ENCODE results near the gene PRLR. TPM values are rescaled to one million over a fixed set of nuclear protein-coding genes. Genes with fewer than 3 reads are reported as not detected.
"Not testable (repeated sequence)": the region's sequence is repeated elsewhere in the genome, so short reads cannot be mapped to it uniquely, and the experiment has no call there.

The PRLR gene
- total RNA-seq, 1 donor from 2014 or later, result 13.3 TPM

DNA sequence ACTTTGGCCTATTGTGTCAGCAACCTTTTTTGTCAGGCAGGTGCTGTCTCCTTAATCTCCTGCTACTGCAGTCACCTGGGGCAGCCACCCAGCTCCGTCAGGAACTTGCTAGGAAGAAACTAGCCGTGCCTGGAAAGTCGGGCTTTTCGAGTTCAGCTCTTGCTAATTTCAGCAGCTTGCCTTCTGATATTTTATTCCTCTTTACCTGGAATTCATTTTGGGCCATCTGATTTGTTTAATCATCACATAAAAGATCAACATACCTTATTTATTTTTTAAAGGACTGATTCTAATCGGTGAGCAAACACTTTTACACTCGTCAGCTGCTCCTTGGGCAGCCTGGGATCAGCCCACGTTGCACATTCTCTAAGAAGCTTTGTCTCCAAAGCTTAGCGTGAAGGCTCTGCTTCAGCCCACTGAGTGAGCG lies 42.2 kb downstream of the PRLR start:
- intact Hi-C loops (cut with DNase I), result no loop called here
- Histone ChIP-seq H3K4me3 (no peak overlapping the region), H3K36me3 (no peaks in the 10 kb centered on the region), H3K27me3 (no peaks in the 10 kb centered on the region), H3K4me1 (no peaks in the 10 kb centered on the region), H3K27ac (no peak overlapping the region), H3K9me3 (no peaks in the 10 kb centered on the region)
- no peak for DNase-seq (ENCODE audit: extremely low spot score in 2 of 2)
- TF ChIP-seq POLR2A (IDR thresholded peaks at IDR 0.05) (no peak), CTCF (IDR thresholded peaks at IDR 0.05) (no peak), POLR2AphosphoS5 (IDR thresholded peaks at IDR 0.05; ENCODE audit: insufficient read depth in 1 of 2, low read depth in 1 of 2) (no peak)

DNA sequence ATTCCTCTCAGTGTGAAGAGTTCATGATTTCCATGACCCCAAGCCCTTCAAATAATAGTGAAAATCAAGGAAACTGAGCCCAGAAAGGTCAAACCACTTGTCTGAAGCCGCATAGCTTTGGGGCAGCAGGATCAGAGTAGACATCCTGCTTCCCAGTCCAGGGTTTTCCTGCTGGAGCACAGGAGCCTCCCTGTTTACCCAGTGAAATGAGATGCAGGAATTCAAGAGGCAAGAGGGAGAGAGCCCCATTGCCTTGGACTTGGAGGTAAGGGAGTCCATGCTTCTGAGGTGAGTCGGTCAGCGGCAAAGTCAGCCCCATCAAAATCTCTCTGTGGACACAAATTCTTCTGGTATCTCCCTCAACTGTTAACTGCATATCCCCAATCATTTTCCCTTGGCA lies 42.7 kb downstream of the PRLR start:
- H3K27ac ChIP-seq; intact Hi-C loops (cut with DNase I): not testable (repeated sequence)

GRCh38 chr5:35186749-35187148 lies 43.5 kb downstream of the PRLR start:
- no peak for DNase-seq (ENCODE audit: extremely low spot score in 2 of 2)
- Histone ChIP-seq H3K4me3 (no peak overlapping the region), H3K27me3 (no peaks in the 10 kb centered on the region), H3K36me3 (no peaks in the 10 kb centered on the region), H3K27ac (no peak overlapping the region), H3K9me3 (no peaks in the 10 kb centered on the region), H3K4me1 (no peaks in the 10 kb centered on the region)
- TF ChIP-seq POLR2A (IDR thresholded peaks at IDR 0.05), result no peak
- TF ChIP-seq POLR2AphosphoS5 (IDR thresholded peaks at IDR 0.05; ENCODE audit: insufficient read depth in 1 of 2, low read depth in 1 of 2), result no peak
- TF ChIP-seq CTCF (IDR thresholded peaks at IDR 0.05), result no peak
- intact Hi-C loops (cut with DNase I), result no loop called here

More for the DNA sequence above, 42.7 kb downstream of the PRLR start:
- not testable (repeated sequence) for H3K27me3 ChIP-seq; H3K4me3 ChIP-seq; H3K9me3 ChIP-seq; H3K4me1 ChIP-seq; H3K36me3 ChIP-seq; DNase-seq (ENCODE audit: extremely low spot score in 2 of 2)

DNA sequence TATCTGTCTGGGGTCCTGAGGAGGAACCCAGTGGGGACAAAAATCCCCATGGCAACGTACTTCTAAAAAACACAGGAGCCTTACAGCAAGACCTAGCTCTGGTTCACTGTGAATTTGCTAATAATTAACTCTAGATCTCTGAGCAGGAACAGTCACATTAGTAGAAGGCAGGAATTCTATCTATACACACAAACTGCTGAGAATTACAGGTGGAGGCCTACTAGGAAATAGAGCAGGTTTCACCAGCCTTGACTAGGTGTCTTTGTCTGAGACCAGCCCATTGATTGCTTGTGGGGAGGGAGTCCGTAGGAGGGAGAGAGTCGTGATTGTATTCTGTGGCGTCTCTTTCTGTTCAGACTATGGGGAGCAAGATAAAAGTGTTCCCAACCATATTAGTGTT lies 44.8 kb downstream of the PRLR start:
- Histone ChIP-seq H3K9me3 (no peaks in the 10 kb centered on the region), H3K27me3 (no peaks in the 10 kb centered on the region), H3K4me3 (no peak overlapping the region), H3K27ac (no peak overlapping the region), H3K36me3 (no peaks in the 10 kb centered on the region), H3K4me1 (no peaks in the 10 kb centered on the region)
- intact Hi-C loops (cut with DNase I), result no loop called here
- TF ChIP-seq CTCF (IDR thresholded peaks at IDR 0.05) (no peak), POLR2AphosphoS5 (IDR thresholded peaks at IDR 0.05; ENCODE audit: insufficient read depth in 1 of 2, low read depth in 1 of 2) (no peak), POLR2A (IDR thresholded peaks at IDR 0.05) (no peak)
- DNase-seq (ENCODE audit: extremely low spot score in 2 of 2), result no peak

- no peaks in the 10 kb centered on the region for H3K9me3 ChIP-seq
- intact Hi-C loops (cut with DNase I), result no loop called here
- no peak overlapping the region for H3K27ac ChIP-seq
- no peaks in the 10 kb centered on the region for H3K27me3 ChIP-seq
- H3K4me3 ChIP-seq, result no peak overlapping the region
- no peak for DNase-seq (ENCODE audit: extremely low spot score in 2 of 2)
- H3K4me1 ChIP-seq, result no peaks in the 10 kb centered on the region
- no peak for TF ChIP-seq POLR2AphosphoS5 (IDR thresholded peaks at IDR 0.05; ENCODE audit: insufficient read depth in 1 of 2, low read depth in 1 of 2)
- TF ChIP-seq CTCF (IDR thresholded peaks at IDR 0.05), result no peak
- no peak for TF ChIP-seq POLR2A (IDR thresholded peaks at IDR 0.05)
- H3K36me3 ChIP-seq, result no peaks in the 10 kb centered on the region
Observed at GRCh38 chr5:35183556-35183955, 46.7 kb downstream of the PRLR start.
